Measurements from ENCODE around the gene LRRIQ1.

Gene LRRIQ1

DNA sequence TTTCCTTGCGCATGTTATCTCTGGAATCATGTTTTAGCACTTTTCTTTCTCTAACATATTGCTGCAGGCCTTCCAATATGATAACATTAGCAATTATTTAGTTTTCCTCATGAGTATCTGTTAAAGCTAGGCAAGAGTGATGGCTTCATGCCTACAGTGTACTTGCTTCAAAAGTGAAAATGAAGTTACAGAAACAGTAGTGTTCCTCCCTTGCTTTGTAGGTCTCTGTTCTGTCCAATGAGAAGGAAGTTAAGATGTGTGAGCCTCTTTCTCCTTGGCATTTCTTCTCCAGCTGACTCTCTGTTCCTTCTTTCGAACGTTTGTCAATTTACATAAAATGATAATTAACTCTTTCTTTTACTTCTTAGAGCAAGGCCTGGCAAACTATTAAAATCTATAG, 22.2 kb downstream of the LRRIQ1 start:
- no peak for DNase-seq

DNA sequence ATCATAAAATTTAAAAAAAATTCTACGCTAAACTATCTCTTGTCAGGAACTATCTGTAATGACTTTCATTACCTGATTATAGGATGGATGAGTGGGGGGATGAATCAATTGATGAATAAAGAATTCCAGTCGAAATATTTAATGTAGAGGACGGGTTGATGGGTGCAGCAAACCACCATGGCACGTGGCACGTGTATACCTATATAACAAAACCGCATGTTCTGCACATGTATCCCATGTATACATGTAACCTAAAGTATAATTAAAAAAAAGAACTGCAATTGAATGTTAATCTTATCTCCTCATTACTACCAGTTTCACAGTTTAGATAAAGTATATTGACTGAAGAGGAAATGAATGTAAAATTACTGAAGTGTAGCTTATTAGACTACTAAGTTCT, 23.4 kb downstream of the LRRIQ1 start:
- DNase-seq, result no peak

DNA sequence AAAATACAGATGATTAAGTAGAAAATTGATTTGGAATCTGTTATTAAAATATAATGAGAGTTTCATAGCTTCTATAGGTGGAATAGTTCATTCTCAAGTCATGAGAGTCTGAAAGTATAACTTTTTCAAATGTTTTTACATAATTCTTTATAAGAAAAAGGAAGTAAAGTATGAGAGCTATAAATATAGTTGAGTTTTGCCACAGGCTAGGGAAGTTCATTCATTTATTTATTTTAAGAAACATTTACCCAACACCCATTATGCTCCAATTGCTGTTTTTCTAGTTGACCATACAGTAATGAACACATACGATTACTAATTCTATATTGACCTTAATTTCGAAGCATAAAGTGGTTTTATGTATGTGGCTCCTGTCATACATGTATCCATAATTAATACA, 24.8 kb downstream of the LRRIQ1 start:
- DNase-seq, result no peak

DNA sequence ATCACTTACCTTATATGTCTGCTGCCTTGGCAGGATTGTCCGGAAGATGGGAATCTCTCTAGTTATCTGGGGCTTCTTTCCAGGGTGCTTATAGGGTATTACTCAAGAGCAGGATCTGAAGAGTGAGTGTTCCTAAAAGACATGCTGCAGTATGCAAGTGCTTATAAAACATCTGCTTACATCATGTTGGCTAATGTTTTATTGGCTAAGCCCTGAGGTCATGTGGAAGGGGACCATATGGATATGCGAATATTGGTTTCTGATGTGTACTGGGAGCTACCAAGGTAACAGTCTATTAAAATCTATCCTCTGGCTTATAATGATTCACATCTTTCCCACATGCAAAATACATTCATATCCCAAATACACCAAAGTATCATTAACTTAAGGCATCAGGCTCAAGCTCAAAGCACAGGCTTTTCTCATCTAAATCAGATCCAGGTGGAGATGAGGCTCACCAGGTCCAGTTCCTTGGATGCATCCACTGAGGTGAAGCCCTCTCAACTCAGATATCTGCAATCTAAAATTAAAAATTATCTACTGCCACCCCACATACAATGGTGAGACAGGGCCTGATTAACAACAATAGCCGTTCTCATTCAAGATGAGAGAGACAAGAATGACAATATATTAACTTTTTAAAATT, 29.8 kb downstream of the LRRIQ1 start:
- no peak for DNase-seq

DNA sequence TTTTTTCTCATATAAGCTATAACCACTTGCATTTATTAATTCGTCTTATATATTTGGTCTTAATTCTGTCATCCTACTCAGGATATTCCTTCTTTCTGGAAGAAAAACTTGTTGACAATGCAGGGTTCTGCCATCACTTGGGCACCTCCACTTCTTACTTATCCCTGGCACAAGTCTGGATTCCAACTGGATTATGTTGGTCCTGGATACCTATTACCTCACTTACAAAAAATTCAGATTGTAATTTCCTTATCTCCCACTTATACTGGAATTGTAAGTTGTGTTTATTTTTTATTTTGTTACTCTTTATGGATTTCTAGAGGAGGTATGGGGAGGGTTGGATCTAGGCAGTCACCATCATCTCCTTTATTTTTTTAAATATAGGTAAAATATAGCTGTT, 36.7 kb downstream of the LRRIQ1 start:
- DNase-seq, result no peak

DNA sequence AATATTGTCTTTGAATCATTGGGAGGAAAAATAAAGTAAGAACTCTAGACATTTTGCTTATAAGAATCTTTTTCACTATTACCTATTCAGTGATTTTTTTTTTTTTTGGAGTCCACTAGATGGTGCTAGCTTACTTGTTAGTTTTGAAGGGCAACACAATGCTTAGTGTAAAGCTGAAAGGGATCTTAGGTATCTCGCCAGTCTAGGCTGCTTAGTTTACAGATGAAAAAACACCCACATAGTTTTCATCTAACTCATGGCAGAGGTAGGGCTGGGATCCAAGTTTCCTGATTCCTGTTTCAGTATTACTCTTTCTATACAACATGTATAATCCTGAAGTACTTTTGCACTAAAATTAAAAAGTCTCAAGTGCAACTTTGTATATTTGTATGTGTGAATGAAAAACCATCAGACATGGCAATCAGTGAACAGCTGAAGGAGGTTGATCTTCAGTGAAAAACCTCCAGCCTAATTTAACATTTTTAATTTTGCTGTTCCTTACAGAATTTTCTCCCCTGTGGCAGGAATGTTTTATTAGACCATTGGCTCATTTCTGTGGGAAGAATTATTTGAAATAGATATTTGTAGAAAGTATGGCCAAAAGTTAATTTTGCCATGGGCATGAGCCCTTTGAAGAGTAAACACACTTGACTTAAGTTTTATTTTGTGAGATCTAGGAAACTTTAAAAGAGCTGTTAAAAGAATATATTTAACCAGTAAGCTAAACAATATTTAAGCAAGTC, 40.7 kb downstream of the LRRIQ1 start:
- no peak for DNase-seq

DNA sequence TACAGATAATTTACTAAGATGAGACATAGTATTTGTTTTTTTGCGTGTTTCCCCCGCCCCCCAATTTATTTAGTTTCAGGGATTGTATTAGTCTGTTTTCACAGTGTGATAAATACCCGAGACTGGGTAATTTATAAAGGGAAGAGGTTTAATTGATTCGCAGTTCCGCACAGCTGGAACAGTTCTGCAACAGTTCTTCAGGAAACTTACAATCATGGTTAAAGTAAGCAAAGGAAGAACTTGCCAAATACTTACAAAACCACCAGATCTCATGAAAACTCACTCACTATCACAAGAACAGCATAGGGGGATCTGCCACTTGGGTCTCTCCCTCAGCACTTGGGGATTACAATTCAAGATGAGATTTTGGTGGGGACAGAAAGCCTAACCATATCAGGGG, 48.9 kb downstream of the LRRIQ1 start:
- DNase-seq, result no peak

DNA sequence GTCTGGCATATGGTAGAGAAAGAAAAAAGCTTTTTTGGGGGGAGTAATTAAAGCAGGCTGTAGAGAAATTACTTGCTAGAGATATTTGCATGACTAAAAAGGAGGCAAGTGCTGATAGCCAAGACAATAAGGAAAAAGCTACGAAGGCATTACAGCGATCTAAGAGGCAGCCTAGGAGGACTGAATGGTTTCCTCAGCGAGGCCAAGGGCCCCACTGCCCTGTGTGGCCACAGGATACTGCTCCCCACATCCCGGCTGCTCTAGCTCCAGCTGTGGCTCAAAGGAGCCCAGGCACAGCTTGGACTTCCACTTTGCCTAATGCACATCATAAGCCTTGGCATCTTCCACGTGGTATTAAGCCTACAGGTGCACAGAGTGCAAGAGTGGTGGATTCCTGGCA, 53.6 kb downstream of the LRRIQ1 start:
- DNase-seq, result no peak

DNA sequence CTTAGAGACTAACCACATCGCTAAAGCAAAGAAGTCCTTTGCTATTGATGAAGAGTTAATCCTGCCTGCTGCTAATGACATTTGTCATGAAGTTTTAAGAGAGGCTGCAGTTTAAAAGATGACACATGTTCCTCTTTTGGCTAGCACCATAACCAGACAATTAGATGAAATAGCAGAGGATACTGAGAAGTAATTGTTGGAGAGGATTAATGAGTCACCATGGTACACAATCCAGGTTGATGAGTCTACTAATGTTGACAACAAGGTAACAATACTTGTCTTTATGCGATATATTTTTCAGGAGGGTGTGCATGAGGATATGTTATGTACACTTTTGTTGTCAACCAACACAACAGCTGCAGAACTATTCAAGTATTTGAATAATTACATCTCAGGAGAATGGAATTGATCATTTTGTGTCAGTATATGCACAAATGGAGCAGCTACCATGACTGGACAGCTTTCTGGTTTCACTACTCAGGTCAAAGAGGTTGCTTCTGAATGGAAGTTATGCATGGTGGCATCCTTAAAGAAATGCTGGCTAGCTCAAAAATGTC, 56.7 kb downstream of the LRRIQ1 start:
- no peak for DNase-seq

DNA sequence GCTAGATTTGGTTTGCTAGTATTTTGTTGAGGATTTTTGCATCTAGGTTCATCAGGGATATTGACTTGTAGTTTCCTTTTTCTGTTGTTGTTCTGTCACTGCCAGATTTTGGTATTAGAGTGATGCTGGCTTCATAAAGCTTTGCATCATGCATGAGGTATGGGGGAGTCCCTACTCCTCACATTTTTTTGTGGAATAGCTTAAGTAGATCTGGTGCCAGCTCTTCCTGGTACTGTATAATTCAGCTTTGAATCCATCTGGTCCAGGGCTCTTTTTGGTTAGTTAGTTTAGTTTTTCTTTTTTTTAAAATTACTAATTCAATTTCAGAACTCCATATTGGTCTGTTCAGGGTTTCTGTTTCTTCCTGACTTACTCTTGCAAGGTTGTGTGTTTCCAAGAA, 59.4 kb downstream of the LRRIQ1 start:
- DNase-seq, result no peak

DNA sequence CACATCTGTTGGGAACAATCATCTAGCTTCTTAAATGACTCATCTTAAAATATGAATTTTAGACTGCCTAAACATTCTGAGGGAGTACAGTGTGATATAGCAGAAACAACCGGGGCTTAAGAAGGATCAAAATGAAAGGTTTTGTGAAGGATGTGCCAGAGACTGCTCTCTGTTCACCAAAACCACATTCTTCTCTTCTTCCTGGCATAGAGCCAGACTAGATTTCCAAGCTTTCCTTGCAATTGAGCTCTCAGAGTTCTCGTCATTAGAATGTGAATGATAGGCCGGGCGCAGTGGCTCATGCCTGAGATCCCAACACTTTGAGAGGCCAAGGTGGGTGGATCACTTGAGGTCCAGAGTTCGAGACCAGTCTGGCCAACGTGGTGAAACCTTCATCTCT, 94.5 kb downstream of the LRRIQ1 start:
- no peak for DNase-seq

DNA sequence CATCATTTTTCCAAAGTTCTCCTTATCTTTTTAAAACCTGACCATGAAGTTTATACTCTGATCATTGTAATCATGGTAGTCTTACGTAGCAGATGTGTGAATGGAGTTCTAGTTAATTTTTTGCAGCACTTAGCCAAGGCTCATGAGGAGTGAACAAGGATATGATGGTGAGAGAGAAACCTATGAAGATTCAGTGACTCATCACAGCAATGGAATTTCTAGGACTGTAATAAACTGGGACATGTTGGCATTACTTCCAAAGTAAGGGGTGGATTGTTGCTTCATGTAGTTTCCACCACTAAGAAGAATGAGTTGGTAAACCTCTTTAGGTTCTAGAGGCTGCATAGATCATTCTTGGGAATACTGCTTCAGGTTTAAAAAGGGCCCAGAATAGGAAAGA, 102.7 kb downstream of the LRRIQ1 start:
- no peak for DNase-seq

DNA sequence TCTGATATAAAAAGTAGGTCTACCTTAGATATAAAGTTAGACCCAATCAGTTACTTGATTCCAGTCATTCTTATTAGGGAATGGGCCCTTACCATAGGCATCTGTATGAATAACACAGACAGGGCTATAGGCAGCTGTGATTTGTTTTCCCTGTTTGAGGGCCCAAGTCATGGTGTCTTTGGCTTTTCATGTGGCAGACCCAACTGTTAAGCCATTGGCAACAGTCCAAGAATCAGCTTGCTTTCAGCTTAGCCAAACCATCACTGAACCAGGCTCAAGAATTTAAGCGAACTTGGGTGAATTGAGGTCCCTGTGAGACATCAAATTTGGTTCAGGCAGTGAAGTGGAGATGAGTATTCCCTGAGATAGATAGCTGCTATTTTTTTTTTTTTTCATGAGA, 111.2 kb downstream of the LRRIQ1 start:
- DNase-seq, result no peak

DNA sequence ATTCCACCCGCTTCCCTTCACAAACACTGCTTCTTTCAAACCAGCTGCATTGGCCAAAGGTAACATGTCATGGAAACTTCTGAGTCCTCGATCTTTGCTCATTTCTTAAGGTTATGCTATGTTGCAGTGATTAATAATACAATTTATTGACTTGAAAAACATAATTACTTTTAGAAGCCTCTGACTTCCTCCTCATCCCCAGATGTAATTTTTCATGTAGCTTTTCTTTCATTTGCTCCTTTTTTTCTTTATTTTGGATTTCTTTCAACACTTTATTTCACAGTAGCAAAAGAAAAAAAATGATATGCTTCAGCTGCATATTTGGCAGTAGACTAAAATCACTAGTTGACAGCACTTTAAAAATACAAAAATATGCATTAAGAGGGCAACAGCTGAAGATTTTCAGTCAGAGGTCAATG, 116.2 kb downstream of the LRRIQ1 start:
- DNase-seq, result no peak

DNA sequence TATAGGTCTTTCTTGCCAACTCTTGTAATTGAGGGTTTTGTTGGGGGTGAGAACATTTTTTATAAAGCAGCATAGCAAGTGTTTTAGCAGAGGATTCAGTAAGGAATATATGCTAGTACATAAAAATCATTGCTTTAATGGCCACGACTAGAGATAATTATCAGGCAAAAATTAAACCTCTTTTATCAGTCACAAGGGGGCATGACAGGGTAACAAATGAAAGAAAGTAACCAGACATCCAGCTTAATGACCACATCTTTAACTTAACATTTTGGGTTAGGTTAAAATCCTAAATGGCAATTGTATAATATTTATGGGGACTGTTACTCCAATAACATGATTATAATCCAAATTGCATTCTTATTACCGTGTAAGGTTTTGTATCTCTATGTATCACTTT, 119.6 kb downstream of the LRRIQ1 start:
- DNase-seq, result no peak

DNA sequence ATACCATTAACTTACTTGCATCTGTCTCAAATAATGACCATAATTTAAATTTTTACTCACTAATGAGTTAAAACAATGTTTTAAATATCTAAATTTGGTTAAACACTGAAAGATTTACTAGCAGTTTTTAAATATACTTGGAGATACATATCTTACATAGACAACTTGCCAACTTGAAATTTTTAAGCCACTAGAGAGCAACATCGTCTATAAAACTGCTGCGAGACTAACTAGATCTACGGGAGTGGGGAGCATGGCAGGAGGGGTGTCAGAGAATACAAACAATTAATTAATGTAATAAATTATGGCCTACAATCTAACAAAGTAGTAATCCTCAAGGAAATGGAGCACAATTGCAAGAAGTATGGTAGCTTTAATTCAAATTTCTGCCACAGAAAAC, 120.4 kb downstream of the LRRIQ1 start:
- no peak for DNase-seq

DNA sequence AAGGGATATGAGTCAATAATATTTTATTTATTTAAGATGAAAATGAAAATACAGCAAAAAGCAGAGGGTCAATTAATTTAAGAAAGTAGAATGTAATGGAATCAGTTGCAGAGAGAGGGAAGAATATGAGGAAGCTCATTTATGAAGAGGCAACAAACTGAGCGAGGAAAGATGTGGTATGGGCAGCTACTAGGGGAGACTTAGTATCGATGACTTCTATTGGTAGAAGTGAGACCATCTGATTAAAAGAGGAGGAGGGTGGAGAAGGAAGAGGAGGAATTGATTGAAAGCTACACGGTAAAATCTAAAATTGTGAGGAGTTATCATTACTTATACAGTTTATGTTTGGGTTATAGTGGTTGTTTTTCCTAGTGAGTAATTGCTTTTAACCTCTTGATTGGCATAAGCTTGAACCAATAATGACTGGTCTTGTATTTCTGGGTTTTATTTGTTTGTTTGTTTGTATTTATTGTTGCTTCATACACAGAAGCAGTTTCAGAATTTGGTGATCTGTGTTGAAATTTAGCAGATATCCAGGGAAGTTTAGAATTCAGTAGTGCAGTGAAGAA, 121.0 kb downstream of the LRRIQ1 start:
- DNase-seq, result no peak

DNA sequence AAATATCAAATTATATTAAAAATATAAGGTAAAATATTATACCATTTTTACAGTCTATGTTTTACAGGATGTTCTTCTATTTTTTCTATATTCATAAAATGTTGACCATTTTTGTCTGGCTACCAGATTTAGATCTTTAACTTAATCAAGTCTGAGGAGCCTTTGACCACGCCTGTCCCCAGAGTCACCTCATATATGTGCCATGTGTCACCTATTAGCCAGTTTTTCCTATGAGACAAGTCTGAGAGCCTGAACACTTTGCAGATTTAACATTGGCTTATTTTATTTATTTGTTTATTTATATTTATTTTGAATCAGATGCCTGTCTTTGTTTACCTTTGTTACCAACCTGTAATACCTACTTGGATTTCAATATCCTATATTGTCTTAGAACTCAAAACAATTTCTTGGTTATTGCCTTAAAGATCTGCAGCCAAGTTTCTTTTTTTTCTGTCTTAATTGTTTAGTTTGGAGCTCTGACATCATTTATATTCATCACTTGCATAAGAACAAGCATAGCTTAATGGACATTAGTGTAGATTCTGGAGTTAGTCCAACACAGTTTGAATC, 127.7 kb downstream of the LRRIQ1 start:
- DNase-seq, result no peak

DNA sequence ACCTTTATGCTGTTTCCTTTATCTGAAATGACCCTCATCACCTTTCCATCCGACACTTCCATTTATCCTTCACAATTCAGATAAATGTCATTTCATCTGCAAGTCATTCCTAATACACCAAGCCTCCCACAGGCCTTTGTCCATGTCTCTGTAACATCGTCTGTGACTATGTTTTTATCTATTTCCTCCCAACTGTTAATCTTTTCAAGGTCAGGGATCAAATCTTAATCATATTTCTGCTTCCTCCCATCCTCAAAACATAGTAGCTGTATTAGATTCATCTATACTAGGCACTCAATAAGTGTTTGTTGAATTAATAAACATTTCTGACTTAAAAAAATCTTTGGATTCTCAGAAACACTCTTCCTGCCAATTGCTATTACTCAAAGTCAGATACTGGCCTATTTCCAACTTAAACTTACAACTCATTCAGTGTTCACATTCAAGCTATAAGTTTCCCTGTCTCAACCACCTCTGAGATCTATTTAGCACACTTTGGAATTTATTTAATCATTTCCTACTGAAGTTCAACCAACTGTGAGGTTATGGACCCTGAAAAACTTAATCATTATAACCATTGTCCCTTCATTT, 143.6 kb downstream of the LRRIQ1 start:
- DNase-seq, result no peak

DNA sequence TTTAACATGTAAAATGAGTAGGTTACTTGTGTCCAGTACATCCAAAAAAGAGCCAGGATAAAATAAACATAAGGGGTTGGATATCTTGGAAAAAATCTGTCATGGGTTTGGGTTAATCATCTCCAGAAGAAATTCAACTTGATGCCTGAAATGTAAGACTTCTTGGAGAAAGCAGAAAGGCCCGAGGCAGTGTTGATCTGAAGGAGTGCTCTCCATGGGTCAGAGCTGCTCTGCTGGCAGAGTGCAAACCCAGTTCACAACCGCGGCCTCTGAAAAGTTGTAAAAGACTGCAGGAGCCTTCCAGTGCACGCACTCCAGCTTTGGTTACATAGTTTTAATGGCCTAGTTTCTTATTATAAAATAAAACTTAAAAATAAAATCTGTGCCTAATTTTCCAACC, 146.5 kb downstream of the LRRIQ1 start:
- DNase-seq, result no peak

DNA sequence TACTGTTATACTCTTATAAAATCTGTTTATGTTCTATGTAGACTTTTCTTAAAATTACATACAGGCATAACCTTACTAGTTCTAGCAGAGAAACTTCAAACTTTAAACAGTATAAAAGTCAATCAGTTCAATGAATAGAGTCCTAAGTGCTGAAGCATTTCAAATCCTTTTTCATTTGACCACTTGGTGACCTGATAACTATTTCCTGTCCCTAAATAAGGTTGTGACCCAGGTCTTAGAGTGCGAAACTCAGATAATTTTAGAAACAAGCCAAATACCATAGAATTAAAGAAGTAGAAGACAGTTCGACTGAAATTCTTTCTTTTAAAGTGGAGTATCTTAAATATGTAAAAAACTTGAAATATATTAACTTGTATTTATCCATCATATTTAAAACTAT, 147.7 kb downstream of the LRRIQ1 start:
- DNase-seq, result no peak

DNA sequence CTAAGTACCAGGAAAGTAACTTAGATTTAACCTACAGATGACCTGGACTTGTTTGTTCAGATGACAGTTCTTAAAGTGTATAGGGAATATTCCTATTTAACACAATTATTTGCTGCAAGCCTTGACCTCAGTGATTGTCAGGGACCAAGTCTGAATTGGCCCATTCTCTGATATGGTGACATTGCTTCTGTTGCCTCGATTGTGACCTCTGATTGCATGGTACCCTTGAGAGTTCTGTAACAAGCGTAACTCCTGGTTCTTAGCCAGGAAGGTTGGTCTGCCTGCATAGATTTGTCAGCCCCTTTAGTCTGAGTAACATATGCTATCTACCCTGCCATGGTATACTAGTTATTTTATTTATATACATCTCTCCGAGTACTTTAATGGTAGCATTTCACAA, 150.1 kb downstream of the LRRIQ1 start:
- DNase-seq, result no peak

DNA sequence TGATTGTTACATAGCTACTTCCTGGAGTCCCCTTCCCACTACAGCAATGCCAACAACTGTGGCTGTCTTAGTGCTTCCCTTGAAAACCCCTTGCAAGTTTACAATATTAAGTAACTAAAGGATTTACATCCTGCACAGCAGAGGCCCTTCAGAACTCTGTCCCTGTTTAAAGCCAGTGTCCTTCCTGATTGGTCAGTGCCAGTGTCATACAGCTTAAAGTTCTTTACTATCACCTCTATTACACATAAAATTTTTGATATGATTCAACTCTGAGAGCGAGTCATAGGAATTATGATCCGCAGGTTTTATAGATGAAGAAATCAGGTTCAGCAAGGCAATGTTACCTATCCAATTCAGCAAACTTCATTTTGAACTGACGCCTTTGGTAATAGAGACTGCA, 152.5 kb downstream of the LRRIQ1 start:
- no peak for DNase-seq

DNA sequence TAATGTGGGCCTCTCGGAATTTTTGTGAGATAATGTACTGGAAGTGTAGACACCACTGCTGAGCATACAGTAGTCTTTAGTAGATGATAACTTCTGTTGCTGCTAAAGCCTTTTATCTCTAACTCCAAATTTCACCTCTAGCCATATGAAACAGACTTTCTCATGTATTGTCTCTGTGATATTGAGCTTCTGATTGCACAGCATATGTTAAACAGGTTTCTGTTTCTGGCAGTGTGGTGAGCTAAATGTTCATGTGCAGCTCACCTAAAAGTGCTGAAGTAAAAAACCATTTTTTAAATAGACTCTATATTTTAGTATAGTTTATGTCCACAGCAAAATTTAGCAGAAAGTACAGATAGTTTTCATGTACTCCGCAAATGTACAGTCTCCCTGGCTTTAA, 154.6 kb downstream of the LRRIQ1 start:
- no peak for DNase-seq

All from activated CD8-positive, alpha-beta memory T cell treated with anti-CD3 and anti-CD28 coated beads, Interleukin-2, amount 50 U/mL, for 48 hours (primary cell).